Measurements from ENCODE around the gene CUX1.

CUX1 gene

GRCh38 chr7:102115181-102115580, 297.8 kb downstream of the CUX1 start:
- DNase-seq (ENCODE audit: insufficient read length, low spot score): no peak
- no peak for TF ChIP-seq POLR2AphosphoS5 (IDR thresholded peaks at IDR 0.05; ENCODE audit: low read depth, low read length)
- no peak for TF ChIP-seq TAF1 (IDR thresholded peaks at IDR 0.05; ENCODE audit: low read depth, low read length)
- TF ChIP-seq POLR2A (IDR thresholded peaks at IDR 0.05; ENCODE audit: low read depth, low read length): no peak

GRCh38 chr7:102115931-102116330, 298.5 kb downstream of the CUX1 start:
- DNase-seq (ENCODE audit: insufficient read length, low spot score): no peak
- FAIRE-seq: no peak
- no peak for TF ChIP-seq SPI1 (IDR thresholded peaks at IDR 0.05; ENCODE audit: low read depth, low read length)
- TF ChIP-seq POU2F2 (IDR thresholded peaks at IDR 0.05; ENCODE audit: low read depth, low read length): no peak
- no peak for TF ChIP-seq PAX5 (IDR thresholded peaks at IDR 0.05; ENCODE audit: insufficient read depth, low read length, severe bottlenecking)
- TF ChIP-seq POLR2A (IDR thresholded peaks at IDR 0.05; ENCODE audit: low read depth, low read length): no peak
- no peak for TF ChIP-seq TAF1 (IDR thresholded peaks at IDR 0.05; ENCODE audit: low read depth, low read length)

More at GRCh38 chr7:102115181-102115580, 297.8 kb downstream of the CUX1 start:
- FAIRE-seq: no peak

GRCh38 chr7:102117743-102118142, 300.3 kb downstream of the CUX1 start:
- no peak for DNase-seq (ENCODE audit: insufficient read length, low spot score)
- FAIRE-seq: no peak
- TF ChIP-seq POLR2AphosphoS5 (IDR thresholded peaks at IDR 0.05; ENCODE audit: low read depth, low read length) (no peak), POU2F2 (IDR thresholded peaks at IDR 0.05; ENCODE audit: low read depth, low read length) (no peak), POLR2A (IDR thresholded peaks at IDR 0.05; ENCODE audit: low read depth, low read length) (no peak), TAF1 (IDR thresholded peaks at IDR 0.05; ENCODE audit: low read depth, low read length) (no peak), SPI1 (IDR thresholded peaks at IDR 0.05; ENCODE audit: low read depth, low read length) (no peak), PAX5 (IDR thresholded peaks at IDR 0.05; ENCODE audit: insufficient read depth, low read length, severe bottlenecking) (no peak)

GRCh38 chr7:102119213-102119651, 301.8 kb downstream of the CUX1 start:
- no peak for TF ChIP-seq SPI1 (IDR thresholded peaks at IDR 0.05; ENCODE audit: low read depth, low read length)
- TF ChIP-seq POLR2AphosphoS5 (IDR thresholded peaks at IDR 0.05; ENCODE audit: low read depth, low read length): no peak
- no peak for TF ChIP-seq POU2F2 (IDR thresholded peaks at IDR 0.05; ENCODE audit: low read depth, low read length)
- no peak for TF ChIP-seq TAF1 (IDR thresholded peaks at IDR 0.05; ENCODE audit: low read depth, low read length)
- no peak for TF ChIP-seq POLR2A (IDR thresholded peaks at IDR 0.05; ENCODE audit: low read depth, low read length)
- no peak for TF ChIP-seq PAX5 (IDR thresholded peaks at IDR 0.05; ENCODE audit: insufficient read depth, low read length, severe bottlenecking)
- no peak for FAIRE-seq
- DNase-seq (ENCODE audit: insufficient read length, low spot score): no peak

- DNase-seq (ENCODE audit: insufficient read length, low spot score) (no peak), FAIRE-seq (no peak)
- TF ChIP-seq POLR2AphosphoS5 (IDR thresholded peaks at IDR 0.05; ENCODE audit: low read depth, low read length) (no peak), TAF1 (IDR thresholded peaks at IDR 0.05; ENCODE audit: low read depth, low read length) (no peak), SPI1 (IDR thresholded peaks at IDR 0.05; ENCODE audit: low read depth, low read length) (no peak)
These were observed 302.5 kb downstream of the CUX1 start for GRCh38 chr7:102119925-102120324.

DNA sequence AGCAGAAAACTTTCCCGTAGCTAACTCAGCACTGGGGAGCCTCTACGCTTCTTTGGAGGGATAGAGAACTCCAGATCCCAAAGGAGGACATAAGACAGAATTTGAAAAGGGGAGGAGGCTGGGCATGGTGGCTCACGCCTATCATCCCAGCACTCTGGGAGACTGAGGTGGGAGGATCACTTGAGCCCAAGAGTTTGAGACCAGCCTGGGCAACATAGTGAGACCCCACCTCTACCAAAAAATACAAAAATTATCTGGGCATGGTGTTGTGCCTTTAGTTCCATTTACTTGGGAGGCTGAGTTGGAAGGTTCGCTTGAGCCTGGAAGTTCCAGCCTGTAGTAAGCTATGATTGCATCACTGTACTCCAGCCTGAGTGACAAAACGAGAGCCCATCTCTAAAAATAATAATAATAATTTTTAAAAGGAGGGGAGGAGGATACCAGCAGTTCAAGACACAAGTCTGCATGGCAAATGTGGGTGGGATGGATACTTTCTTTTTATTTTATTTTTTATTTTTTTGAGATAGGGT, 303.3 kb downstream of the CUX1 start:
- TF ChIP-seq POU2F2 (IDR thresholded peaks at IDR 0.05; ENCODE audit: low read depth, low read length) (no peak), PAX5 (IDR thresholded peaks at IDR 0.05; ENCODE audit: insufficient read depth, low read length, severe bottlenecking) (no peak), SPI1 (IDR thresholded peaks at IDR 0.05; ENCODE audit: low read depth, low read length) (no peak), POLR2AphosphoS5 (IDR thresholded peaks at IDR 0.05; ENCODE audit: low read depth, low read length) (no peak), TAF1 (IDR thresholded peaks at IDR 0.05; ENCODE audit: low read depth, low read length) (no peak), POLR2A (IDR thresholded peaks at IDR 0.05; ENCODE audit: low read depth, low read length) (no peak)
- FAIRE-seq (no peak), DNase-seq (ENCODE audit: insufficient read length, low spot score) (no peak)

- peak; percentile 32 for DNase-seq (ENCODE audit: insufficient read length, low spot score)
- no peak for FAIRE-seq
- TF ChIP-seq POU2F2 (IDR thresholded peaks at IDR 0.05; ENCODE audit: low read depth, low read length): no peak
- TF ChIP-seq PAX5 (IDR thresholded peaks at IDR 0.05; ENCODE audit: insufficient read depth, low read length, severe bottlenecking): no peak
- no peak for TF ChIP-seq TAF1 (IDR thresholded peaks at IDR 0.05; ENCODE audit: low read depth, low read length)
- TF ChIP-seq POLR2A (IDR thresholded peaks at IDR 0.05; ENCODE audit: low read depth, low read length): no peak
- TF ChIP-seq POLR2AphosphoS5 (IDR thresholded peaks at IDR 0.05; ENCODE audit: low read depth, low read length): no peak
- no peak for TF ChIP-seq SPI1 (IDR thresholded peaks at IDR 0.05; ENCODE audit: low read depth, low read length)
These were observed 304.6 kb downstream of the CUX1 start for GRCh38 chr7:102122026-102122425.

DNA sequence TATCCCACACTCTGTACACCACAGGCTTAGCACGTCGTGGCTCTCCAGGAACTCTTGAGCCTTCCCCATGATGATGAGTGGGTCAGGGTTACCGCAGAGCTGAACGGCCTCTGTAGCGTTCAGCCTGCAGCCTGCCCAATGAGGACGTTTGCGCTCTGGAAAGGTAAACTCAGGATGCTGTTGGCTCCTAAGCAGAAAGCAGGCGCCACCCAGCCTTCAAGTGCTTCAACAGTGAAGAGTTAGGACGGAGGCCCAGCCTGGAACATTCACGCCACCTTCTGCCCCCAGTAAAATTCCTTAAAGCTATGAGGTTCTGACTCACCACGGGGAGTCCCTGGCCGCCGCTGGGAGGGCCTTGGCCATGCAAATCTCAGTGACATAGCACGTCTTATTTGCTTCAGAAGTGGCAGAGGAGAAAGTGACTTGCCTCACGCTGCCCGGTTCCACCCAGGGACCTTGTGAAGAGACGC, 307.7 kb downstream of the CUX1 start:
- no peak for FAIRE-seq
- TF ChIP-seq PAX5 (IDR thresholded peaks at IDR 0.05; ENCODE audit: insufficient read depth, low read length, severe bottlenecking): no peak
- 0 out of 2 replicates have a peak, but pooled peaks have one; percentile 20 for TF ChIP-seq POU2F2 (IDR thresholded peaks at IDR 0.05; ENCODE audit: low read depth, low read length)
- no peak for DNase-seq (ENCODE audit: insufficient read length, low spot score)

DNA sequence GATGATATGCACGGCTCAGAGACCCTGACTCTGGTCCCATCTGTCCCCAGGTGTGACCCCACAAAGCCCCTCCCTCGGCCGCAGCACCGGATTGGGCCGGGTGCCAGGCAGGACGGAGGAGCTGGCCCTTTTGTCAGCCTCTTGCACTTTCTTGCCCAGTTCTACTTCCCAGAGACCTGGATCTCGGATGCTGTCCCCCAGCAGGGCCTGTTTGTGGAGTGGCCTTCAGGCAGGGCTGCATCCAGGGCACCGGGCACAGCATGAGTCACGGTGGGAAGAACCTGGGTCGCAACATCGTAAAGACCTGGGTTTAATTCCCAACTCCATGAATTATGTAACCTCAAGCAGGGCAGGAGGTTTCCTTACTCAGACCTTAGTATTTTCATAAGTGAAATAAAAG, 310.9 kb downstream of the CUX1 start:
- no peak for TF ChIP-seq TAF1 (IDR thresholded peaks at IDR 0.05; ENCODE audit: low read depth, low read length)
- no peak for TF ChIP-seq POLR2AphosphoS5 (IDR thresholded peaks at IDR 0.05; ENCODE audit: low read depth, low read length)
- TF ChIP-seq POU2F2 (IDR thresholded peaks at IDR 0.05; ENCODE audit: low read depth, low read length): no peak
- TF ChIP-seq POLR2A (IDR thresholded peaks at IDR 0.05; ENCODE audit: low read depth, low read length): no peak
- TF ChIP-seq PAX5 (IDR thresholded peaks at IDR 0.05; ENCODE audit: insufficient read depth, low read length, severe bottlenecking): no peak
- TF ChIP-seq SPI1 (IDR thresholded peaks at IDR 0.05; ENCODE audit: low read depth, low read length): no peak
- FAIRE-seq (no peak), DNase-seq (ENCODE audit: insufficient read length, low spot score) (no peak)

DNA sequence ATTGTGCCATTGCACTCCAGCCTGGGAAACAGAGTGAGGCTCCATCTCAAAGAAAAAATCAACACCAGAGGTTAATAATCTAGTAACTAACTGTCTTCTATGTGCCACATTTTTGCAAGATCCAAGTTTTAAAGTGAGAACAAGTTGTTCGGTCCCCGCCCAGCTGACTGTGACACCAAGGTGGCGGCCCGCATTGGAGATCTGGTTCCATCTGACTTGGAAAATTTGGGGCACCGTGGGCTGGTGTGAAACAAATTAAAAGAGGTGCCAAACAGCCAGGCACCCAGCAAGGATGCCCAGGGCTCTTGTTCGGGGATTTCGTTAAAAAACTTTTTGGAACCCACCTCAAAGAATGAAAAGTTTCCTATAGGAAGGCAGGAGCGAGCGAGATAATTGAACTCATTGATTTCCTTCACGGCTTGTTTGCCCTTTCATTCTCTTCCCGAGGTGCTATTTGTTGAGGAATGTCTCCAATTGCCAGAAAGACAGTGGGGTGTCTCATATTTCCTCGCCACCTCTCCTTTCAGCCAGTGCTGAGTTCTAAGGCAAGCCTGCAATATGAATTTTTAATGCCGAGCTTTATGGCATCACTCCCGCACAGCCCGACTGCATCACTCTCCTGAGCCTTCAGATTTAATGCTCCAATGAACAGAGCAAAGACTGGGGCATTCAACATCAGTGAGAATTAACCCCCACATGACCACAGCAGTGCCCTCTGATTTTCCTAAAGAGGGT, 312.4 kb downstream of the CUX1 start:
- FAIRE-seq: no peak
- no peak for DNase-seq (ENCODE audit: insufficient read length, low spot score)
- TF ChIP-seq SPI1 (IDR thresholded peaks at IDR 0.05; ENCODE audit: low read depth, low read length) (no peak), TAF1 (IDR thresholded peaks at IDR 0.05; ENCODE audit: low read depth, low read length) (no peak), PAX5 (IDR thresholded peaks at IDR 0.05; ENCODE audit: insufficient read depth, low read length, severe bottlenecking) (no peak), POLR2A (IDR thresholded peaks at IDR 0.05; ENCODE audit: low read depth, low read length) (no peak), POU2F2 (IDR thresholded peaks at IDR 0.05; ENCODE audit: low read depth, low read length) (no peak), POLR2AphosphoS5 (IDR thresholded peaks at IDR 0.05; ENCODE audit: low read depth, low read length) (no peak)

All from GM12891 (cell line).